Upper lobe of left lung (tissue), 4 donors: ENCODE data around the gene FRAS1.

Experiments used
- CTCF ChIP-seq, 6 experiments: fragments of 450-650 bp in 4 of 6; fragments of 200-600 bp in 2 of 6; sonication (generic) in 2 of 6; IDR thresholded peaks; one replicate each; pipeline ENCODE4 v1.5.1; 2016 to 2019; ENCODE audit warnings: antibody characterized with exemption in 6 of 6
- POLR2A ChIP-seq, 4 donors: fragments of 450-650 bp; IDR thresholded peaks; one replicate each; pipeline ENCODE4 v1.5.1; 2016 to 2017; ENCODE audit warnings: antibody characterized with exemption in 4 of 4, mild to moderate bottlenecking in 2 of 4

GRCh38 chr4:78247536-78248285 is 190.6 kb downstream of the FRAS1 start:
- no peak for TF ChIP-seq CTCF (IDR thresholded peaks at IDR 0.05)
- TF ChIP-seq POLR2A (IDR thresholded peaks at IDR 0.05) = no peak
